ENCODE data around the gene SULT1A1.
"Not testable (repeated sequence)": the region's sequence is repeated elsewhere in the genome, so short reads cannot be mapped to it uniquely, and the experiment has no call there.

SULT1A1 gene

DNA sequence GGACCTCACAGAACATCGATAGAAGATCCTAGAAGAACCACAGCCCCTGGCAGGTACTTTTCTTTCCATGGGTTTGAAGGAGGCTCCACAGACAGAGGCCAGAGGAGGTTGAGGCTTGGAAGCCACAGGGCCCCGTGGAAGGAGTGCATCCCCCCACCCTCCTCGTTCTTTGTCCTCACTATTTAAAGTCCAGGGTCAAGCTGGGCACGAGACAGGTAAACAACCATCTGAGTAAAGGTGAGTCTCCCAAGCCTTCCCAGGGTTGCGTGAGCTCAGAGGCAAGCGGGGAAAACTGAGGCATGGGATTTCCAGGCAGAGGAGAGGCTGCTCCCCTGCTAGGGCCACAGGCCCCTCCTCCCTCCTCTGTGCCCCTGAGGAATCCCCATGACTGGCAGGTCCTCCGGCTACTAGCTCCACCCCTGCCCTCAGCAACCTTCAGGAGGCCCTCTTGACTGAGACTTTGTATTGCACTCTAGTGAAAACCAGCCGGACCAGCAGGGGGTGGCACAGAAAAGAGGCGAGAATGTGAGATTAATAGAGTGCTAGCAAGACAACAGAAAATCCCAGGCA lies 12.1 kb downstream of the SULT1A1 start:
- no peaks in the 10 kb centered on the region for H3K27me3 ChIP-seq (ENCODE audit: low read depth, low read length)
- no peaks in the 10 kb centered on the region for H3K9me3 ChIP-seq (ENCODE audit: control insufficient read depth in 1 of 2, low read length in 2 of 2)
- H3K36me3 ChIP-seq (ENCODE audit: control insufficient read depth in 1 of 2, insufficient read depth in 2 of 2, low read length in 2 of 2), result no peaks in the 10 kb centered on the region
- H3K4me1 ChIP-seq (ENCODE audit: control insufficient read depth in 1 of 2, insufficient read depth in 2 of 2, low read length in 2 of 2), result peaks cover 0 to 13% of the 10 kb centered on the region in 2 donors
- H3K4me3 ChIP-seq (ENCODE audit: low read depth in 1 of 2, low read length in 2 of 2), result no peak overlapping the region
- H3K27ac ChIP-seq (ENCODE audit: low read length), result no peak overlapping the region

DNA sequence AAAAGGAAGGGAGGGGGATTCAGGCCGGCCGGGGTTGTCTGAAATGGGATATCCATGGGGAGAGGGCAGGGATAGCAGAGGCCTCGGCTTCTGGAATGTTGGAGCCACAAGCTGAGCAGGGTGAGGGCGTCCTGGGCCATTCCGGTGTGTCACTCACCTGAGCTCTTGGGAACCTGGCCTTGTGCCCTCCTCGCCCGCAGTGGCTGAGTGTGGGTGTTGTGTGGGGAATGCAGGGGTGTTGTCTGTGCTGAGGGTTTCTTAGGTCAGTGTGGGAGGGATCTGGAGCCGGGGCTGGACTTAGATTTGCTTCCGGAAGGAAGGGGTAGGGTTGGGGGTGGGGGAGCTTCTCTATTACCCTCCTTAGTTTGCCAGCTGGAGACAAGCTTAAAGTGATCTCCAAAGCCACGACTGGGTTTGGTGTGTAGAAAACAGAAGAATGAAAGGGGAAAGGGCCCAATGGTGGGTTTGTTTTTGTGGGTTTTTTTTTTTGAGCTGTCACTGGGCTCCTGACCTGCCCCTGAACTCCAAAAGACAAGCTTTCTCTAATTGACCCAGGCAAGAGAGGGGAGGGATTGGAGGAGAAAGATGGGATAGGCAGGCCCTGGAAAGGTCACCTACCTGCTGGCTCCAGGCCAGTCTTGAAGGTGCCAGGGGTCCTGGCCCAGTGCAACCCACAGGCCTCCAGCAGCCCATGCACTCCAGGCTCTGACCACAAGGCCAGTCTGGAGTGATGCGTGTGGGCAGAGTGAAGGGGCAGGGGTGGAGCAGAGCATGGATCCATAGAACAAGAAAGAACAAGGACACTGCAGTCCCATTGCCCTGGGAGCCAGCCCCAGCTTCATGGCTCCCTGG lies 12.8 kb downstream of the SULT1A1 start, which contains the start of gene SULT1A2:
TSS of gene SULT1A2 (minus strand) at position 211 of the 852 bp plus-strand sequence. CDS start 1,120 bp downstream, outside the sequence.
- Histone ChIP-seq H3K4me1 (ENCODE audit: control insufficient read depth in 1 of 2, insufficient read depth in 2 of 2, low read length in 2 of 2) (peaks cover 0 to 13% of the 10 kb centered on the region in 2 donors), H3K4me3 (ENCODE audit: low read depth in 1 of 2, low read length in 2 of 2) (no peak within 1 kb of the TSS), H3K9me3 (ENCODE audit: control insufficient read depth in 1 of 2, low read length in 2 of 2) (no peaks in the 10 kb centered on the region), H3K36me3 (ENCODE audit: control insufficient read depth in 1 of 2, insufficient read depth in 2 of 2, low read length in 2 of 2) (peaks cover 0 to 6% of the 10 kb centered on the region in 2 donors), H3K27me3 (ENCODE audit: low read depth, low read length) (no peaks in the 10 kb centered on the region), H3K27ac (ENCODE audit: low read length) (no peak within 1 kb of the TSS)

DNA sequence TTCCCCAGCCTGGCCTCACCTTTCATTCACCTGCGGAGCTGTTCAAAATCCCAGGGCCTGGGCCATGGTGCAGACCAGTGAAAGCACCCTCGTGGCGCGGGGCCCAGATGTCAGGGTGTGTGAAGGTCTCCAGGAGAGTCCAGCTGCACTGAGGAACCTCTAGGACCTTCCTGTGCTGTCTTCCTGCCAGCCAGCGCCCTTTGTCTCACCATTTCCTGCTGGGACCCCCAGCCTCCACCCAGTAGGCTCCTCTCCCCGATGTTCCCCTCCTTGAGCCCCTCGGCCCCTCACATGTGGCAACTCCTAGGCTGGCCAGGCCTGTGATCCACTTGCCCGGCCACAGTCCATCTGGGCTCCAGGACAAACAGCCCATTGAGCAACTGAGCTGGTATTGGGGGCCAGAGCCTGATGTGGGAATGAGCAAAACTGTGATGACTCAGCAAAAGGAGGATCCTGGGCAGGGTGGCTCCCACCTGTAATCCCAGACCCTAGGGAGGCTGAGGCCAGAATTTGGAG lies 13.7 kb downstream of the SULT1A1 start:
- Histone ChIP-seq H3K36me3 (ENCODE audit: control insufficient read depth in 1 of 2, insufficient read depth in 2 of 2, low read length in 2 of 2) (peaks cover 0 to 9% of the 10 kb centered on the region in 2 donors), H3K4me1 (ENCODE audit: control insufficient read depth in 1 of 2, insufficient read depth in 2 of 2, low read length in 2 of 2) (peaks cover 0 to 13% of the 10 kb centered on the region in 2 donors), H3K9me3 (ENCODE audit: control insufficient read depth in 1 of 2, low read length in 2 of 2) (no peaks in the 10 kb centered on the region), H3K27ac (ENCODE audit: low read length) (no peak overlapping the region), H3K27me3 (ENCODE audit: low read depth, low read length) (no peaks in the 10 kb centered on the region), H3K4me3 (ENCODE audit: low read depth in 1 of 2, low read length in 2 of 2) (no peak overlapping the region)

DNA sequence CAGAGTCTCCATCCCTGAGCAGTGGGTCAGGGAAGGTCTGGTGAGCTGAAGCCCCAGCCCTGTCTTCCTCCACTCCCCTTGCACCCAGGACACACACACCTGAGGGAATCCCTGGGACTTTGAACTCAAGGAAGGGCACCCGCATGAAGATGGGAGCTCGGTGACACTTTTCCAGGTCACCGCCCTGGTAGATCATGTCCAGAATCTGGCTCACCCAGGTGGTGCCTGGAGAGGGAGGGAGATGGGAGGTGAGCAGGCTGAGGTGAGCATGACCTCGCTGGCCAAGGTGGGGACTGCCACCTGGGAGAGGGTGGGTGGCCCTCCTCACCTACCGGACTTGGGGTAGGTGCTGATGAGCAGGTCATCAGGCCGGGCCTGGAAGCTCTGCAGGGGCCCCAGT lies 14.4 kb downstream of the SULT1A1 start:
- not testable (repeated sequence) for H3K9me3 ChIP-seq (ENCODE audit: control insufficient read depth in 1 of 2, low read length in 2 of 2); H3K27ac ChIP-seq (ENCODE audit: low read length); H3K4me3 ChIP-seq (ENCODE audit: low read depth in 1 of 2, low read length in 2 of 2); H3K27me3 ChIP-seq (ENCODE audit: low read depth, low read length)
- Histone ChIP-seq H3K36me3 (ENCODE audit: control insufficient read depth in 1 of 2, insufficient read depth in 2 of 2, low read length in 2 of 2) (peaks cover 0 to 16% of the 10 kb centered on the region in 2 donors), H3K4me1 (ENCODE audit: control insufficient read depth in 1 of 2, insufficient read depth in 2 of 2, low read length in 2 of 2) (peaks cover 0 to 13% of the 10 kb centered on the region in 2 donors)

DNA sequence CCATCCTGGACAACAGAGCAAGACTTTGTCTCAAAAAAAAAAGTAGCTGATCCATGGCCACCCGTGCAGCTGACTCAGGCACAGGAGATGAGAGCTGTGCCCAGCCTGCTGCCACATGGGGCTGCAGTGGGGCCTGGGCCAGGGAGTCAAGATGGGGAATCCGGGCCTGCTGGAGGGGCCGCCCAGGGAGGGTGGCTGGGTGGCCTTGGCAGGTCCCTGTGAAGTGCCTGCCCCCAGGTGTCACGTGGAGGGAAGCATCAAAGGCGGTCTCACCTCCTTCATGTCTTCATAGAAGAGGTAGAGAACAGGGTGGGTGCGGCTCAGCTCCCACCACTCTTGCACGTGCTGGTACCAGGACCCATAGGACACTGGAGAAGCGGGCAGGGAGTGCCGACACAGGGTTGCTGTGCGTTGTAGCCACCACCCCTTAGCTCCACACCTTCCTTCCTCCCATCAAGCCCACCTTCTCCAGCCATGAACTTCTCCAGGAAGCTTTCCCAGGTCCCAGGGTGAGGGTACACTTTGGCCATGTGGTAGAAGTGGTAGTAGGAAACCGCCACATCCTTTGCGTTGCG lies 16.8 kb downstream of the SULT1A1 start:
- Histone ChIP-seq H3K9me3 (ENCODE audit: control insufficient read depth in 1 of 2, low read length in 2 of 2) (no peaks in the 10 kb centered on the region), H3K36me3 (ENCODE audit: control insufficient read depth in 1 of 2, insufficient read depth in 2 of 2, low read length in 2 of 2) (peaks cover 9 to 37% of the 10 kb centered on the region in 2 donors), H3K4me3 (ENCODE audit: low read depth in 1 of 2, low read length in 2 of 2) (no peak overlapping the region), H3K4me1 (ENCODE audit: control insufficient read depth in 1 of 2, insufficient read depth in 2 of 2, low read length in 2 of 2) (peaks cover 0 to 13% of the 10 kb centered on the region in 2 donors), H3K27ac (ENCODE audit: low read length) (no peak overlapping the region), H3K27me3 (ENCODE audit: low read depth, low read length) (no peaks in the 10 kb centered on the region)

DNA sequence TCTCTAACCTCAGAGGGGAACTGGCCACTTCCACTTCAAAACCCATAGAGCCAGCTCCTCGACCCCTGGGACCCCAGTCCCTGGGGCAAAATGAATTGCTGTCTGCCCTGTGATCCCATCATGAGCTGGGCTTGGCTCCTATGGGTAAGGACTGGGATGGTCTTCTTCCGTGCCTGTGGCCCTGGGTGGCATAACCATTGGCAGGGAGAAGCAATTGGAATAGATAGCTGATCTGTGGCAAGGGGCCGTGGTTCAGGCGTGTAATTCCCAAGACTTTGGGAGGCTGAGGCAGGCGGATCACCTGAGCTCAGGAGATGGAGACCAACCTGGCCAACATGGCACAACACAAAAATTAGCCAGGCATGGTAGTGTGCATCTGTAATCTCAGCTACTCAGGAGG lies 17.3 kb downstream of the SULT1A1 start:
- H3K4me3 ChIP-seq (ENCODE audit: low read depth in 1 of 2, low read length in 2 of 2), result no peak overlapping the region
- H3K27ac ChIP-seq (ENCODE audit: low read length), result no peak overlapping the region
- no peaks in the 10 kb centered on the region for H3K9me3 ChIP-seq (ENCODE audit: control insufficient read depth in 1 of 2, low read length in 2 of 2)
- H3K4me1 ChIP-seq (ENCODE audit: control insufficient read depth in 1 of 2, insufficient read depth in 2 of 2, low read length in 2 of 2), result peaks cover 0 to 12% of the 10 kb centered on the region in 2 donors
- peaks cover 9 to 40% of the 10 kb centered on the region in 2 donors for H3K36me3 ChIP-seq (ENCODE audit: control insufficient read depth in 1 of 2, insufficient read depth in 2 of 2, low read length in 2 of 2)
- H3K27me3 ChIP-seq (ENCODE audit: low read depth, low read length), result no peaks in the 10 kb centered on the region

DNA sequence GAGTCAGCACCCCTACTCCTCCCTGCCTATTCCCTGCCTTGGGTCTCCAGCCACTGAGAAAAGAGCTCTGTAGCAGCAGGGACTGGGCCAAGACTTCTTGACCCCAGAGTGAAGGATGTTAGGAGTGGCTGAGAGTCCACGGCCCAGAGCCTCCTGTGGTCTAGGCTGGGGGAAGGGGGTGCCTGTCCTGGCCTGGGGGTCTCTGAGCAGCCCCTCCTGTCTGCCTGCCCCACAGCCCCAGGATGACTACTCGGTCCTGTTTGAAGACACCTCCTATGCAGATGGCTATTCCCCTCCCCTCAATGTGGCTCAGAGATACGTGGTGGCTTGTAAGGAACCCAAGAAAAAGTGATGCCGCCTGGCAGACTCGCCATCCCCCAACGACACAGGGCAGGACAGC lies 18.5 kb downstream of the SULT1A1 start:
- Histone ChIP-seq H3K9me3 (ENCODE audit: control insufficient read depth in 1 of 2, low read length in 2 of 2) (no peaks in the 10 kb centered on the region), H3K4me1 (ENCODE audit: control insufficient read depth in 1 of 2, insufficient read depth in 2 of 2, low read length in 2 of 2) (peaks cover 0 to under 1% of the 10 kb centered on the region in 2 donors), H3K36me3 (ENCODE audit: control insufficient read depth in 1 of 2, insufficient read depth in 2 of 2, low read length in 2 of 2) (peaks cover 9 to 50% of the 10 kb centered on the region in 2 donors), H3K4me3 (ENCODE audit: low read depth in 1 of 2, low read length in 2 of 2) (no peak overlapping the region), H3K27ac (ENCODE audit: low read length) (no peak overlapping the region), H3K27me3 (ENCODE audit: low read depth, low read length) (no peaks in the 10 kb centered on the region)

DNA sequence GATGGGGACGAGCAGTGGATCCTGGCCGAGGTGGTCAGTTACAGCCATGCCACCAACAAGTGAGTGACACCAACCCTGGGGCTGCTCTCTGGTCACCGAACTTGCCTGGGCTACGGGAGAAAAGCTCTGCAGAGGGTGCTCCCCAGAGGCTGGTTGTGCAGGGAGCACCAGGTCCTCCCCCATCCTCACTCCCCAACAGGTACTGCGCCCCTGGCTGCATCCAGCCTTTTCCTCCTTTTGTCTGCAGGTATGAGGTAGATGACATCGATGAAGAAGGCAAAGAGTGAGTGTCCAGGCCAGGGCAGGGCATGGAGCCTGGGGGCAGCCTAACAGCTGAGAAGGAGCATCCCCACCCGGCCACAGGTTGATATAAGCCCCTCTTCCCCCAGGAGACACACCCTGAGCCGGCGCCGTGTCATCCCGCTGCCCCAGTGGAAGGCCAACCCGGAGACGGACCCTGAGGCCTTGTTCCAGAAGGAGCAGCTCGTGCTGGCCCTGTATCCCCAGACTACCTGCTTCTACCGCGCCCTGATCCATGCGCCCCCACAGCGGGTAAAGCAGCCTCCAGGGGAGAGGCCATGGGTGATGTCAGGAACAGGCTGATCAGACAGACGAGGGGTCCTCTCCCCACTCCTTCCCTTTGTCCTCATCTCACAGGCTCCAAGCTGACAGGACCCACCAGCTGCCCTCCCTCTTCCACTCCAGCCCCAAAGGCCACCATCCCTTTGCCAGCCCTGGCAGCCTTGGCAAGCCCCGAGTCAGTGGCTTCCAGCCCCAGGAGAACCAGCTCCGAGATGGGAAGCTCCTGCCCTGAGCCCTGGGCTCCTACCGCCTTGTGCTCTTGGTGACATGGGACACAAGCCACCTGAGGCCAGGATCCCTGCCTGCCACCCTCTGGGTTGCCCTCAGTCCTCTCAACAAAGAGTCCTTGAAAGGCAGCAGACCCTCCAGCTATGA lies 19.2 kb downstream of the SULT1A1 start:
- H3K27me3 ChIP-seq (ENCODE audit: low read depth, low read length), result no peaks in the 10 kb centered on the region
- H3K4me1 ChIP-seq (ENCODE audit: control insufficient read depth in 1 of 2, insufficient read depth in 2 of 2, low read length in 2 of 2), result no peaks in the 10 kb centered on the region
- no peak overlapping the region for H3K27ac ChIP-seq (ENCODE audit: low read length)
- no peak overlapping the region for H3K4me3 ChIP-seq (ENCODE audit: low read depth in 1 of 2, low read length in 2 of 2)
- peaks cover 13 to 55% of the 10 kb centered on the region in 2 donors for H3K36me3 ChIP-seq (ENCODE audit: control insufficient read depth in 1 of 2, insufficient read depth in 2 of 2, low read length in 2 of 2)
- no peaks in the 10 kb centered on the region for H3K9me3 ChIP-seq (ENCODE audit: control insufficient read depth in 1 of 2, low read length in 2 of 2)

DNA sequence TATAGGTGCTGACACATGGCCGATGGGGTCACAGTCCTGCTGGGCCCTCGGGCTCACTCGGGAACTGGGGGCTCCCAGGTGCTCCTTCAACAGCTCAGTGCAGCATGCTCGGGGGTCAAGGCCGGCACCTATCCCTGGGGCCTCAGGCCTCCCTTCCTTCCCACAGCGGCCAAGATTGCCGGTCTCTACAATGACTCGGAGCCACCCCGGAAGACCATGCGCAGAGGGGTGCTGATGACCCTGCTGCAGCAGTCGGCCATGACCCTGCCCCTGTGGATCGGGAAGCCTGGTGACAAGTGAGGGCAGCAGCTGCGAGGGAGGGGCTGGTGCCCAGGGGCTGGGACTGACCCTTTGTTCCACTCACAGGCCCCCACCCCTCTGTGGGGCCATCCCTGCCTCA lies 19.9 kb downstream of the SULT1A1 start:
- Histone ChIP-seq H3K36me3 (ENCODE audit: control insufficient read depth in 1 of 2, insufficient read depth in 2 of 2, low read length in 2 of 2) (peaks cover 19 to 63% of the 10 kb centered on the region in 2 donors), H3K9me3 (ENCODE audit: control insufficient read depth in 1 of 2, low read length in 2 of 2) (no peaks in the 10 kb centered on the region), H3K4me3 (ENCODE audit: low read depth in 1 of 2, low read length in 2 of 2) (no peak overlapping the region), H3K4me1 (ENCODE audit: control insufficient read depth in 1 of 2, insufficient read depth in 2 of 2, low read length in 2 of 2) (no peaks in the 10 kb centered on the region), H3K27me3 (ENCODE audit: low read depth, low read length) (no peaks in the 10 kb centered on the region), H3K27ac (ENCODE audit: low read length) (no peak overlapping the region)

DNA sequence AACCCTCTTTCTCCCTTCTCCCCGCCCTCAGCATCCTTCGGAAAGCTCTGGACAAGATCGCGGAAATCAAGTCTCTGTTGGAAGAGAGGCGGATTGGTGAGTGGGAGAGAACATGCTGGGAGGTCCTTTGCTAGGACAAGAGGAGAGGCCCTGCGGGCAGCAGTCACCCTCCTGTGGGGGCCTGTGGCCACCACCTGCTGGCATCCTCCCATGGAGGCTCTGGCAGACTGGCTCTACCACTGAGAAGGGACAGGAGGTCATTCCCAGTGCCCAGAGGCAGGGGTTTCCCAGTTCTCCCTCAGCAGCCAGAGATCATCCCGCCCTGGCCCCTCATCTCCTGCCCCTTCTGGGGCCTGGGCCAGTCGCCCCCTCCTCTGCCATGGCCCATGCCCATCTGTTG lies 20.8 kb downstream of the SULT1A1 start:
- Histone ChIP-seq H3K9me3 (ENCODE audit: control insufficient read depth in 1 of 2, low read length in 2 of 2) (no peaks in the 10 kb centered on the region), H3K4me3 (ENCODE audit: low read depth in 1 of 2, low read length in 2 of 2) (no peak overlapping the region), H3K27me3 (ENCODE audit: low read depth, low read length) (no peaks in the 10 kb centered on the region), H3K4me1 (ENCODE audit: control insufficient read depth in 1 of 2, insufficient read depth in 2 of 2, low read length in 2 of 2) (no peaks in the 10 kb centered on the region), H3K27ac (ENCODE audit: low read length) (no peak overlapping the region), H3K36me3 (ENCODE audit: control insufficient read depth in 1 of 2, insufficient read depth in 2 of 2, low read length in 2 of 2) (peaks cover 19 to 66% of the 10 kb centered on the region in 2 donors)
